ENCODE data around the gene TEX13D. TPM values are rescaled to one million over a fixed set of nuclear protein-coding genes. Genes with fewer than 3 reads are reported as not detected.

Gene TEX13D
- total and polyA plus RNA-seq, 2 donors (not counting 3 experiments of a cell fraction or from before 2014, with no cell fraction given), result not detected

GRCh38 chrX:124348885-124349453 lies 16.5 kb downstream of the TEX13D start:
- Histone ChIP-seq H3K79me2 (ENCODE audit: control insufficient read depth, insufficient read depth, low read length) (no peaks in the 10 kb centered on the region), H4K20me1 (replicated peaks; ENCODE audit: control insufficient read depth, extremely low read depth, insufficient read depth, low read length) (no peaks in the 10 kb centered on the region), H3K9me3 (replicated peaks; ENCODE audit: control insufficient read depth, insufficient read depth, low read length) (no peaks in the 10 kb centered on the region), H3K36me3 (ENCODE audit: control insufficient read depth in 2 of 2, extremely low read depth in 1 of 2, insufficient read depth in 2 of 2, low read length in 2 of 2) (no peaks in the 10 kb centered on the region), H3K4me1 (ENCODE audit: control insufficient read depth, extremely low read depth, insufficient read depth, low read length) (no peaks in the 10 kb centered on the region), H3K4me3 (replicated peaks in 1 of 3; ENCODE audit: insufficient read depth in 1 of 3, low read depth in 1 of 3, low read length in 3 of 3) (no peak overlapping the region), H3K4me2 (ENCODE audit: insufficient read depth, low read length) (no peak overlapping the region), H2AFZ (ENCODE audit: low read depth, low read length) (no peak overlapping the region), H3K27me3 (ENCODE audit: control insufficient read depth in 2 of 2, insufficient read depth in 2 of 2, low read length in 2 of 2) (no peaks in the 10 kb centered on the region), H3K9me1 (replicated peaks; ENCODE audit: control insufficient read depth, extremely low read depth, insufficient read depth, low read length) (no peaks in the 10 kb centered on the region), H3K9ac (replicated peaks; ENCODE audit: extremely low read depth, insufficient read depth, low read length) (no peak overlapping the region), H3K27ac (ENCODE audit: insufficient read depth, low read depth, low read length) (no peak overlapping the region)
- CTCF ChIA-PET, result no interaction called here
- intact Hi-C loops (cut with micrococcal nuclease), result no loop called here
- DNase-seq (ENCODE audit: low read depth, low spot score) (no peak), FAIRE-seq (no peak)
- no peak for TF ChIP-seq EZH2 (IDR thresholded peaks at IDR 0.05; ENCODE audit: borderline replicate concordance, low read depth, low read length, severe bottlenecking)
- TF ChIP-seq POLR2A (IDR thresholded peaks at IDR 0.05; ENCODE audit: low read depth, low read length), result no peak
- no peak for TF ChIP-seq CTCF (IDR thresholded peaks at IDR 0.05; ENCODE audit: extremely low read depth in 1 of 2, insufficient read depth in 1 of 2, low read depth in 1 of 2, low read length in 2 of 2)
- no peak for TF ChIP-seq FOS (IDR thresholded peaks at IDR 0.05; ENCODE audit: borderline replicate concordance, insufficient read depth, low read length)
- no peak for TF ChIP-seq GATA2 (IDR thresholded peaks at IDR 0.05; ENCODE audit: insufficient read depth, insufficient read length, low read depth, low read length)
- TF ChIP-seq MYC (IDR thresholded peaks at IDR 0.05; ENCODE audit: low read depth, low read length), result no peak
- no peak for TF ChIP-seq JUN (IDR thresholded peaks at IDR 0.05; ENCODE audit: borderline replicate concordance, insufficient read depth, insufficient read length, low read depth)
- TF ChIP-seq MAX (IDR thresholded peaks at IDR 0.05; ENCODE audit: insufficient read depth, insufficient read length), result no peak
- dilution Hi-C loops (cut with MboI; ENCODE audit: extremely low pct_ligation_motif_present, low sequenced_read_pairs), result no loop called here
- POLR2A ChIA-PET, result no interaction called here
- BruUV-seq (replicated peaks), result no TSS peak
